ENCODE results near the gene SPIRE2.
A peak's percentile ranks its signal among the peaks of the same experiment; 100 is the strongest.

Gene SPIRE2

DNA sequence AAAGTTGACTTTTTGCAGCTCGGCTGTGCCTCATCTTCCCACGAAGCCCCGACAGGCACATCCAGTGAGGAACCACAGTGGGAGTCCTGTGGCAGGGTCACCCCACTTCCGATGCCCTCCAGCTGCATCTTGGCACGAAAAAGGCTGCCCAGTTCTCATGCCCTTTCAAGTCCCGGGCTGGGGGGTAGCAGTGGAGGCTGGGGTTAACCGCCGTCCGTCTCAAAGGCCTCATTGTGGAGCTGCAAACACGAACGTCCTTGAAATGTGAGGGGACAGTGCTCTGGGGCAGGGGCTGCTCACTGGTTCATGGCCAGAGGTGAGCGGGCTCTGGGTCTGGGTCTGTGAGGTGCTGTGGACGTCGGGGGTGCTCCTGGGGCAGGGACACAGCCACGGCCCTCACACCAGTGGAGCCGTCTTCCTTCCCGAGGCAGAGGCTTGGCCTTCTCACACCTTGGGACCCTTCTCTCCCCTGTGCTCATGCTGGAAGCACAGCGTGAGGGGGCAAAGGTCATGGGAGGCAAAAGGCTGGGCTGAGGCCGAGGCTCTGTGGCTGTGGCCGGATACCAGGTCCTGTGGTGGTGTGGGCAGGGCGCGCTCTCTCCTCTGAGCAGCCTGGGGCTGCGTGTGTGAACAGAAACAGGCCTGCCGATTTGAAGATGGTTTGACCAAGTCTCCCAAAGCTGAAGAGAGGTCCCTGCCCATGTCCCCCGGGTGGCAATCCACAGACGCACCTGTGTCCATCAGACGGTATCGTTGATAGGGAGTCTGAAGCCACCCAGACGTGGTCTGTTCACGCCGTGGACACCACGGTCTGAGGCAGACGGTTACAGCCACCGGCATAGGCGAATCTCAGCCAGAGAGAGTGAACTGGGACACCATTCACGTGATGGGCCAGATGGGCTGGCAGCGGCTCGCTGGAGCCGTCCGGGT is 87.3 kb downstream of the SPIRE2 start:
- DNase-seq = no peak

DNA sequence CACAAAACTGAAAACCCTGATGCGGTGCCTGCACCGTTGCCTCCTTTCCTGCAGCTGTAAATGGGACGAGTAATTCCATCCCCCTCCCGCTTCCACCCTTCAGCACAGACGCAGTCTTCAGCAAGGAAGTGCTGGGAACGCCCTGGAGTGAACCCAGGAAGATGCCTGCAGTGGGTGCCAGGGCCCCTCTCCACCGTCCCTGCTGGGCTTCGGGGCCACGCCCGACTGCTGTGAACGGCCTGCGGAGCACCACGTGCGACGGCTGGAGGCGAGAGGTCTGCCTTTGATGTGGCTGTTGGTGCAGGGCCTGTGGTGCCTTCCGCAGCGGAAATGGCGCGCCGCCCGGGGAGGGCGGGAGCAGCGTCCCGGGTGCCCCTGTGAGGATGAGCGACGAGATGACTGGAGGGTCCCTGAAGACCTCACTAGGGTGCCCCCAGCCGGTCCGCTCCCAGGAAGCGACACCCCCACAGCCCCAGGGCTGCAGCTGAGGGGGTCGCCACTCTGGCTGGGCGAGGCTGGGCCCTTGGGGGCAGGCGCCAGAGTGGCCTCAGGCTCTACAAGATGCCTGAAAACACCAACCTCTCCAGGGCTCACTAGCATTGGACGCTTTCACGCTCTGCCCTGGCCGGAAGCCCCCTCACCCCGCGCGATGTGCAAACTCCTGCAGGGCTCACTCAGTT is 89.6 kb downstream of the SPIRE2 start:
- peak; percentile 87 for DNase-seq

DNA sequence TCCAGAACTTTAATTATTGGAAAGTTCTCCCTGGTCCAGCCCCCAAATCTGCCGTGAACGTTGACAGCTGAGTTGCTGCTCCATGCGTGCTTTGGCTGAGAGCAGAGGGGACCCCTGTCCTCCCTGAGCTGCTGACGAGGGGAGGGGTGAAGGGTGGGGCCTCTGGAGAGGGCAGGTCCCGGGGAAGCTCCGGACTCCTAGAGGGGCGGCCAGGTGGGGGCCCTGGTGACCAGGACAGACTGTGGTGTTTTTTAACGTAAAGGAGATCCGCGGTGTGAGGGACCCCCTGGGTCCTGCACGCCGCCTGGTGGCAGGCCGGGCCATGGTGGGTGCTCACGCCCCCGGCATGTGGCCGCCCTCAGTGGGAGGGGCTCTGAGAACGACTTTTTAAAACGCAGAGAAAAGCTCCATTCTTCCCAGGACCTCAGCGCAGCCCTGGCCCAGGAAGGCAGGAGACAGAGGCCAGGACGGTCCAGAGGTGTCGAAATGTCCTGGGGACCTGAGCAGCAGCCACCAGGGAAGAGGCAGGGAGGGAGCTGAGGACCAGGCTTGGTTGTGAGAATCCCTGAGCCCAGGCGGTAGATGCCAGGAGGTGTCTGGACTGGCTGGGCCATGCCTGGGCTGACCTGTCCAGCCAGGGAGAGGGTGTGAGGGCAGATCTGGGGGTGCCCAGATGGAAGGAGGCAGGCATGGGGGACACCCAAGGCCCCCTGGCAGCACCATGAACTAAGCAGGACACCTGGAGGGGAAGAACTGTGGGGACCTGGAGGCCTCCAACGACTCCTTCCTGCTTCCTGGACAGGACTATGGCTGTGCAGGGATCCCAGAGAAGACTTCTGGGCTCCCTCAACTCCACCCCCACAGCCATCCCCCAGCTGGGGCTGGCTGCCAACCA is 90.4 kb downstream of the SPIRE2 start, which contains the start of gene MC1R:
Gene MC1R (plus strand): TSS at position 410 of the 895 bp plus-strand sequence. CDS start 397 bp downstream, at position 807.
- peak; percentile 68 for DNase-seq

DNA sequence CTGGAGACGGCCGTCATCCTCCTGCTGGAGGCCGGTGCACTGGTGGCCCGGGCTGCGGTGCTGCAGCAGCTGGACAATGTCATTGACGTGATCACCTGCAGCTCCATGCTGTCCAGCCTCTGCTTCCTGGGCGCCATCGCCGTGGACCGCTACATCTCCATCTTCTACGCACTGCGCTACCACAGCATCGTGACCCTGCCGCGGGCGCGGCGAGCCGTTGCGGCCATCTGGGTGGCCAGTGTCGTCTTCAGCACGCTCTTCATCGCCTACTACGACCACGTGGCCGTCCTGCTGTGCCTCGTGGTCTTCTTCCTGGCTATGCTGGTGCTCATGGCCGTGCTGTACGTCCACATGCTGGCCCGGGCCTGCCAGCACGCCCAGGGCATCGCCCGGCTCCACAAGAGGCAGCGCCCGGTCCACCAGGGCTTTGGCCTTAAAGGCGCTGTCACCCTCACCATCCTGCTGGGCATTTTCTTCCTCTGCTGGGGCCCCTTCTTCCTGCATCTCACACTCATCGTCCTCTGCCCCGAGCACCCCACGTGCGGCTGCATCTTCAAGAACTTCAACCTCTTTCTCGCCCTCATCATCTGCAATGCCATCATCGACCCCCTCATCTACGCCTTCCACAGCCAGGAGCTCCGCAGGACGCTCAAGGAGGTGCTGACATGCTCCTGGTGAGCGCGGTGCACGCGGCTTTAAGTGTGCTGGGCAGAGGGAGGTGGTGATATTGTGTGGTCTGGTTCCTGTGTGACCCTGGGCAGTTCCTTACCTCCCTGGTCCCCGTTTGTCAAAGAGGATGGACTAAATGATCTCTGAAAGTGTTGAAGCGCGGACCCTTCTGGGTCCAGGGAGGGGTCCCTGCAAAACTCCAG is 91.5 kb downstream of the SPIRE2 start:
- DNase-seq = no peak

DNA sequence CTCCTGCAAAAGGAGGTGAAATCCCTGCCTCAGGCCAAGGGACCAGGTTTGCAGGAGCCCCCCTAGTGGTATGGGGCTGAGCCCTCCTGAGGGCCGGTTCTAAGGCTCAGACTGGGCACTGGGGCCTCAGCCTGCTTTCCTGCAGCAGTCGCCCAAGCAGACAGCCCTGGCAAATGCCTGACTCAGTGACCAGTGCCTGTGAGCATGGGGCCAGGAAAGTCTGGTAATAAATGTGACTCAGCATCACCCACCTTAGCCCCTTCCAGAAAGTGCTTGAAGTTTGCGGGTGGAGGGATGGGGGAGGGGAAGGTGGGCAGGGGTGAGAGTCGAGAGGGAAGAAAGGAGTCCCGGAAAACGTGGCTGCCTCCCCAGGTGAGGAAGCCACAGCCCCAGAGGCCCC is 92.4 kb downstream of the SPIRE2 start:
- no peak for DNase-seq
